ENCODE results near the gene GALNT16. TPM values are rescaled to one million over a fixed set of nuclear protein-coding genes. Genes with fewer than 3 reads are reported as not detected.

GALNT16 gene
- total RNA-seq, 1 experiment from 2014 or later: 8.6 TPM

GRCh38 chr14:69242311-69243224 is 17.4 kb upstream of the GALNT16 start:
- Histone ChIP-seq H3K9me3 (replicated peaks) (no peaks in the 10 kb centered on the region), H3K36me3 (no peaks in the 10 kb centered on the region), H3K4me1 (no peaks in the 10 kb centered on the region), H3K27me3 (no peaks in the 10 kb centered on the region), H3K4me3 (no peak overlapping the region), H3K27ac (no peak overlapping the region)
- DNase-seq: peak; percentile 56 to 79

GRCh38 chr14:69244946-69245345 is 15.0 kb upstream of the GALNT16 start:
- no peak overlapping the region for H3K4me3 ChIP-seq

GRCh38 chr14:69246331-69246730 is 13.6 kb upstream of the GALNT16 start:
- no peaks in the 10 kb centered on the region for H3K9me3 ChIP-seq (replicated peaks)
- no peak overlapping the region for H3K27ac ChIP-seq
- H3K4me3 ChIP-seq: no peak overlapping the region
- H3K4me1 ChIP-seq: no peaks in the 10 kb centered on the region
- DNase-seq: no peak
- no peaks in the 10 kb centered on the region for H3K36me3 ChIP-seq
- H3K27me3 ChIP-seq: no peaks in the 10 kb centered on the region

More at GRCh38 chr14:69244946-69245345, 15.0 kb upstream of the GALNT16 start:
- no peaks in the 10 kb centered on the region for H3K36me3 ChIP-seq
- H3K9me3 ChIP-seq (replicated peaks): no peaks in the 10 kb centered on the region
- H3K27me3 ChIP-seq: no peaks in the 10 kb centered on the region
- H3K4me1 ChIP-seq: no peaks in the 10 kb centered on the region
- H3K27ac ChIP-seq: no peak overlapping the region
- DNase-seq: no peak

- Histone ChIP-seq H3K9me3 (replicated peaks) (no peaks in the 10 kb centered on the region), H3K4me1 (peaks cover 7% of the 10 kb centered on the region), H3K36me3 (no peaks in the 10 kb centered on the region), H3K27ac (no peak overlapping the region), H3K27me3 (no peaks in the 10 kb centered on the region), H3K4me3 (no peak overlapping the region)
- no peak for DNase-seq
Observed at GRCh38 chr14:69247676-69248440, 12.1 kb upstream of the GALNT16 start.

GRCh38 chr14:69249603-69250002 is 10.4 kb upstream of the GALNT16 start:
- Histone ChIP-seq H3K36me3 (no peaks in the 10 kb centered on the region), H3K9me3 (replicated peaks) (no peaks in the 10 kb centered on the region), H3K27me3 (no peaks in the 10 kb centered on the region), H3K4me1 (peaks cover 16% of the 10 kb centered on the region), H3K27ac (no peak overlapping the region), H3K4me3 (no peak overlapping the region)
- no peak for DNase-seq

- peaks cover 16% of the 10 kb centered on the region for H3K4me1 ChIP-seq
- DNase-seq: peak; percentile 51 to 69
- no peaks in the 10 kb centered on the region for H3K27me3 ChIP-seq
- no peaks in the 10 kb centered on the region for H3K36me3 ChIP-seq
- peak overlapping the region; percentile 37 for H3K27ac ChIP-seq
- H3K4me3 ChIP-seq: no peak overlapping the region
- no peaks in the 10 kb centered on the region for H3K9me3 ChIP-seq (replicated peaks)
Observed at GRCh38 chr14:69252851-69253250, 7.1 kb upstream of the GALNT16 start.

- no peak for DNase-seq
- Histone ChIP-seq H3K4me3 (peak overlapping the region; percentile 83), H3K27ac (no peak overlapping the region), H3K36me3 (no peaks in the 10 kb centered on the region), H3K27me3 (no peaks in the 10 kb centered on the region), H3K4me1 (no peaks in the 10 kb centered on the region), H3K9me3 (replicated peaks) (no peaks in the 10 kb centered on the region)
Observed at GRCh38 chr14:69259168-69259526, 811 bp upstream of the GALNT16 start.

GRCh38 chr14:69260190-69260860 is 367 bp downstream of the GALNT16 start:
- Histone ChIP-seq H3K4me1 (no peaks in the 10 kb centered on the region), H3K36me3 (no peaks in the 10 kb centered on the region), H3K27ac (no peak overlapping the region), H3K9me3 (replicated peaks) (no peaks in the 10 kb centered on the region), H3K4me3 (peak overlapping the region; percentile 83), H3K27me3 (no peaks in the 10 kb centered on the region)
- DNase-seq: peak; percentile 51 to 59

- Histone ChIP-seq H3K4me1 (no peaks in the 10 kb centered on the region), H3K27me3 (no peaks in the 10 kb centered on the region), H3K4me3 (peak overlapping the region; percentile 83), H3K27ac (no peak overlapping the region), H3K36me3 (no peaks in the 10 kb centered on the region), H3K9me3 (replicated peaks) (no peaks in the 10 kb centered on the region)
- peak; percentile 19 to 37 for DNase-seq
Observed at GRCh38 chr14:69260861-69261564, 1.1 kb downstream of the GALNT16 start.

GRCh38 chr14:69261761-69262331 is 1.9 kb downstream of the GALNT16 start:
- no peak overlapping the region for H3K27ac ChIP-seq
- H3K4me3 ChIP-seq: no peak overlapping the region
- no peaks in the 10 kb centered on the region for H3K9me3 ChIP-seq (replicated peaks)
- H3K27me3 ChIP-seq: no peaks in the 10 kb centered on the region
- peak in 1 of 2 experiments; percentile 33 for DNase-seq
- H3K4me1 ChIP-seq: no peaks in the 10 kb centered on the region
- H3K36me3 ChIP-seq: no peaks in the 10 kb centered on the region

- Histone ChIP-seq H3K27ac (no peak overlapping the region), H3K27me3 (no peaks in the 10 kb centered on the region), H3K4me3 (no peak overlapping the region), H3K4me1 (no peaks in the 10 kb centered on the region), H3K9me3 (replicated peaks) (no peaks in the 10 kb centered on the region), H3K36me3 (no peaks in the 10 kb centered on the region)
- no peak for DNase-seq
Observed at GRCh38 chr14:69262516-69262915, 2.6 kb downstream of the GALNT16 start.

- Histone ChIP-seq H3K36me3 (no peaks in the 10 kb centered on the region), H3K9me3 (replicated peaks) (no peaks in the 10 kb centered on the region), H3K4me3 (no peak overlapping the region), H3K4me1 (no peaks in the 10 kb centered on the region), H3K27ac (no peak overlapping the region), H3K27me3 (no peaks in the 10 kb centered on the region)
- DNase-seq: peak; percentile 24 to 34
Observed at GRCh38 chr14:69263364-69263763, 3.4 kb downstream of the GALNT16 start.

- Histone ChIP-seq H3K36me3 (no peaks in the 10 kb centered on the region), H3K9me3 (replicated peaks) (no peaks in the 10 kb centered on the region), H3K27ac (no peak overlapping the region), H3K4me3 (no peak overlapping the region), H3K4me1 (no peaks in the 10 kb centered on the region), H3K27me3 (no peaks in the 10 kb centered on the region)
- DNase-seq: no peak
Observed at GRCh38 chr14:69263771-69264170, 3.8 kb downstream of the GALNT16 start.

Data from SJCRH30 (cell line).